K562 treated with DMSO at 1 percent for 48 hours (cell line): ENCODE measurements around the gene TLX2. TPM values are rescaled to one million over a fixed set of nuclear protein-coding genes. Genes with fewer than 3 reads are reported as not detected.

Source experiments
- total RNA-seq: library from RNA; unstranded; fragments of 300-600 nt; gene quantifications from 2 replicates; pipeline ENCODE4 v1.2.3, GENCODE V29; 2022; ENCODE audit warnings: low replicate concordance; ENCODE audit errors: extremely low read depth

The TLX2 gene
- not detected in 2 replicates for total RNA-seq

GRCh38 chr2:74514368-74515270, at the start of gene TLX2:
TLX2 (plus strand) TSS chr2:74514450; CDS start chr2:74514807, 357 bp downstream.

GRCh38 chr2:74472086-74472944, 41.9 kb upstream of the TLX2 start, which contains the start of gene MRPL53:
MRPL53 (minus strand) TSS chr2:74472680; CDS start chr2:74472660, 20 bp downstream.

GRCh38 chr2:74482801-74483674, 31.2 kb upstream of the TLX2 start, which contains the start of the genes CCDC142 and TTC31:
CCDC142 (minus strand) TSS chr2:74482998; CDS start chr2:74482837, 161 bp downstream.
TTC31 (plus strand) TSS chr2:74483081; CDS start chr2:74483096, 15 bp downstream.

GRCh38 chr2:74499267-74499939, 14.8 kb upstream of the TLX2 start, which contains the start of gene LBX2:
LBX2 (minus strand) TSS chr2:74499603; CDS start chr2:74499537, 66 bp downstream.

DNA sequence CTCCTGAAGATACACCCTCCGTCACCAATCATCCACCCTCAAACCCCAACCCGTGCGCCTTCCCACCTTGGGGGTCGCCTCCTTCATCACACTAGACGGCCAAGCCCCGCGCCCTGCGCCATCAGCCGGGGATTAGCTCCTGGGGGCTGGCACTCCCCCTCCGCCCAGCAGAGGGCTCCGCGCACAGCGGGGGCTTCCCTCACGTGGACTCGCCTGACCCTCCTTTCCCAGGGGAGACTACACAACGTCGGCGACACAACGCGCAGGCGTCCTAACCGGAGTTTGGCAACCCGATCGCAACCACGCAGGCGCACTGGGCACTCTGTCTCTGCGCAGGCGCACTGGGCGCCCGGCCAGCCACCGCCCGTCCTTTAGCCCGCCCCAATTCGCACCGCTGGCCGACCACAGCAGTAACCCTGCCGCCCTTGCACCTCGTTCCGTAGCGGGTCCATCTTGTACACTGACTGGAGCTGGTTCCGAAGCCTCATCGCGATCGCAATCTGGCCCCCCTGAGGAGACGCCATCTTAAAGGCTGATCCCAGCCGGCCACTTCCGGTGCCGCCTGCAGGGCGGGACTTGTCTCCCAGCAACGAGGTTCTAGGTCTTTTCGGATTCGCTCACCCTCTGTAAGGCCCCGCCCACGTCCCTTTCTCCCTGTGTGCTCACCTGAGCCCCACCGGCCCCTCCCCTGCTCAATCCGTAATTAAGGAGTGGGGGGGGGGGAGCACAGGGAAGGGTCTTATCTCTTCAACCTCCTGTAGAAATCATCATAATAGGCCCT, 6.9 kb upstream of the TLX2 start, which contains the start of gene PCGF1:
Gene PCGF1, minus strand, starts transcription at position 551 of the 781 bp plus-strand sequence. Its CDS starts 27 bp downstream, at position 524.

DNA sequence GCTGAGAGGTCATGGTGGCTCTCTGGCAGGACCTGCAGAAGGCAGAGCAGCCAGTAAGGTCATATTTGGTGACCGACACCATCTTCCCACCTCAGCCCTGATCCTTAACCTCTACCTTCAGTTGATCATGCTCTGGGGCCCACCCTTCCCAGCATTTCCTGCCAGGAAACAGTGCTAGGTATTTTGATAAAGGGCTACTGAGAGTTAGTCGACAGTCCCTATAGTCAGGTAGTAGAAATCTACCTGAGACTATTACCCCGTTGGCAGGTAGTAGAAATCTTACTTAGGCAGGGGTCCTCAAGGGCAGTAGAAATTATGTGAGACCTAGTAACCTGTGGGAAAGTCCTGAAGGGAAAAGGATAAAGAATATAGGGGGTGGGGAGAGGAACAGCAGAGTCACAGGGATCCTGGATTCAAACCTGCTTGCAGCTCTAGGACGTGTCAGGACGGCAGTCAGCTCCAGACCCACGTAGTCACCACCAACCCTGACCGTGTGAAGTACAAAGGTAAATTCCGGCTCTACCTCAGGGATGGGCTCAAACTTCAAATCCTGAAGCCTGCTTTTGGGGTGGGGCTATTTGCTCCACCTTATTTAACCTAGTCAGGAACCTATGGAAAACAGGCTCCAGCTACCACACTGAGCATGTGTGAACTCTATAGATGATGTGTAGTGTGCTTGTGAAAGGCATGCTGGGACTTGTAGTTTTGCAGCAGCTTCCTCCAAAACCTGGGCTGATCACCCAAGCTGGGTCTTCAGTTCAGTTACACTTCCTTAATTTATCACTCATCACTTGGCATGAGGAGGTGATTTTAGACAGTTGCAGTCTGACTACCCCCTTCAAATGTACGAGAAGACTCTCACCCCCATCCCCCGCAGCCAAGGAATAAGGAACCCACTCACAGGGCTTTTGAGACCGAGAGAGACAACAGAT, 11.7 kb downstream of the TLX2 start, which contains the start of gene DQX1:
Gene DQX1, minus strand, starts transcription at position 515 of the 932 bp plus-strand sequence. Its CDS starts 502 bp downstream, at position 13.

GRCh38 chr2:74529357-74530238, 15.3 kb downstream of the TLX2 start, which contains the start of the genes AUP1 and HTRA2:
AUP1 (minus strand) TSS chr2:74529706; CDS start chr2:74529629, 77 bp downstream.
HTRA2 (plus strand) TSS chr2:74529933; CDS start chr2:74530007, 74 bp downstream.

GRCh38 chr2:74553892-74554819, 39.9 kb downstream of the TLX2 start, which contains the start of the genes DOK1 and LOXL3:
DOK1 (plus strand) TSS chr2:74554720; CDS start chr2:74554755, 35 bp downstream.
LOXL3 (minus strand) TSS chr2:74553942; CDS start chr2:74552634, 1,308 bp downstream.

Other genes starting within 250 kb of the TLX2 start
- not detected in 2 replicates for gene SLC4A5, start 171.0 kb upstream of the TLX2 start, total RNA-seq
- gene DCTN1, start 134.1 kb upstream of the TLX2 start, total RNA-seq, result 86.7 TPM in 1 of 2 replicates, not detected in the other
- gene C2orf81, start 92.8 kb upstream of the TLX2 start, total RNA-seq, result not detected in 2 replicates
- gene WDR54, start 92.7 kb upstream of the TLX2 start, total RNA-seq, result not detected in 2 replicates
- not detected in 2 replicates for gene RTKN, start 72.5 kb upstream of the TLX2 start, total RNA-seq
- not detected in 2 replicates for gene INO80B, start 59.4 kb upstream of the TLX2 start, total RNA-seq
- not detected in 2 replicates for gene WBP1, start 56.0 kb upstream of the TLX2 start, total RNA-seq
- 308 TPM in 1 of 2 replicates, not detected in the other for gene MOGS, start 49.1 kb upstream of the TLX2 start, total RNA-seq
- not detected in 2 replicates for gene MRPL53, start 41.8 kb upstream of the TLX2 start, total RNA-seq
- gene CCDC142, start 31.5 kb upstream of the TLX2 start, total RNA-seq, result not detected in 2 replicates
- gene TTC31, start 31.4 kb upstream of the TLX2 start, total RNA-seq, result not detected in 2 replicates
- not detected in 2 replicates for gene LBX2, start 14.8 kb upstream of the TLX2 start, total RNA-seq
- not detected in 2 replicates for gene PCGF1, start 6.8 kb upstream of the TLX2 start, total RNA-seq
- not detected in 2 replicates for gene DQX1, start 11.8 kb downstream of the TLX2 start, total RNA-seq
- not detected in 2 replicates for gene AUP1, start 15.3 kb downstream of the TLX2 start, total RNA-seq
- not detected in 2 replicates for gene HTRA2, start 15.5 kb downstream of the TLX2 start, total RNA-seq
- gene LOXL3, start 39.5 kb downstream of the TLX2 start, total RNA-seq, result not detected in 2 replicates
- gene DOK1, start 40.3 kb downstream of the TLX2 start, total RNA-seq, result not detected in 2 replicates
- not detected in 2 replicates for gene M1AP, start 133.9 kb downstream of the TLX2 start, total RNA-seq
- not detected in 2 replicates for gene SEMA4F, start 139.8 kb downstream of the TLX2 start, total RNA-seq